ENCODE measurements around the gene MEIS3. TPM values are rescaled to one million over a fixed set of nuclear protein-coding genes. Genes with fewer than 3 reads are reported as not detected.

The MEIS3 gene
- total RNA-seq, 1 experiment from 2014 or later, result 9.6 TPM

- Histone ChIP-seq H3K4me1 (ENCODE audit: insufficient read depth, low read length, poor library complexity, severe bottlenecking) (peaks cover 17% of the 10 kb centered on the region), H3K36me3 (ENCODE audit: insufficient read depth, low read length, poor library complexity, severe bottlenecking) (no peaks in the 10 kb centered on the region), H3K9me3 (ENCODE audit: low read depth, low read length, poor library complexity, severe bottlenecking) (no peaks in the 10 kb centered on the region), H3K4me3 (ENCODE audit: low read depth, low read length, poor library complexity, severe bottlenecking) (peak overlapping the region; percentile 36), H3K27me3 (replicated peaks; ENCODE audit: insufficient read depth, low read depth, low read length, poor library complexity) (peaks cover 4% of the 10 kb centered on the region), H3K27ac (ENCODE audit: low read depth, low read length, poor library complexity, severe bottlenecking) (peak overlapping the region; percentile 82)
- no peak for TF ChIP-seq CTCF (conservative IDR thresholded peaks at IDR 0.05; ENCODE audit: low read depth, low read length)
- BruUV-seq (replicated peaks), result no TSS peak
- POLR2A ChIA-PET (ENCODE audit: low non-redundant PET), result interaction anchor here (0.5 to 0.8 kb wide), 3 partner anchors 153 to 231 kb away, joined by 3 to 6 read pairs (median 5); no protein-coding TSS in a partner anchor
- CTCF ChIA-PET, result interaction anchor here (0.7 to 1.9 kb wide), 11 partner anchors 8 to 285 kb away, joined by 3 to 16 read pairs (median 5); partner anchors contain the start of genes DHX34, EHD2 and KPTN
- DNase-seq (ENCODE audit: low spot score), result peak; percentile 100
- intact Hi-C loops (cut with micrococcal nuclease; ENCODE audit: unreplicated experiment), result loop anchor here (5.0 kb wide), 1 partner anchor 54 kb away; the partner anchor contains the start of gene KPTN
Observed at GRCh38 chr19:47428177-47428894, 9.0 kb upstream of the MEIS3 start.

GRCh38 chr19:47427241-47428176 lies 8.2 kb upstream of the MEIS3 start:
- Histone ChIP-seq H3K36me3 (ENCODE audit: insufficient read depth, low read length, poor library complexity, severe bottlenecking) (no peaks in the 10 kb centered on the region), H3K27me3 (replicated peaks; ENCODE audit: insufficient read depth, low read depth, low read length, poor library complexity) (peaks cover 12% of the 10 kb centered on the region), H3K4me3 (ENCODE audit: low read depth, low read length, poor library complexity, severe bottlenecking) (peak overlapping the region; percentile 34), H3K9me3 (ENCODE audit: low read depth, low read length, poor library complexity, severe bottlenecking) (no peaks in the 10 kb centered on the region), H3K4me1 (ENCODE audit: insufficient read depth, low read length, poor library complexity, severe bottlenecking) (peaks cover 17% of the 10 kb centered on the region), H3K27ac (ENCODE audit: low read depth, low read length, poor library complexity, severe bottlenecking) (peak overlapping the region; percentile 82)
- no TSS peak for BruUV-seq (replicated peaks)
- peak; percentile 93 for TF ChIP-seq CTCF (conservative IDR thresholded peaks at IDR 0.05; ENCODE audit: low read depth, low read length)
- no peak for TF ChIP-seq EZH2 (IDR thresholded peaks at IDR 0.05; ENCODE audit: borderline replicate concordance, low read depth, low read length, poor library complexity, severe bottlenecking)
- CTCF ChIA-PET, result interaction anchor here (0.7 to 1.9 kb wide), 12 partner anchors 9 to 285 kb away, joined by 3 to 16 read pairs (median 4); partner anchors contain the start of genes DHX34, EHD2 and KPTN
- DNase-seq (ENCODE audit: low spot score), result peak; percentile 81
- intact Hi-C loops (cut with micrococcal nuclease; ENCODE audit: unreplicated experiment), result loop anchor here (1.0 to 5.0 kb wide), 2 partner anchors 55 to 131 kb away; partner anchors contain the start of gene KPTN
- POLR2A ChIA-PET (ENCODE audit: low non-redundant PET), result interaction anchor here (0.8 kb wide), 1 partner anchor 152 kb away, joined by 5 read pairs; no protein-coding TSS in a partner anchor

- Histone ChIP-seq H3K4me1 (ENCODE audit: insufficient read depth, low read length, poor library complexity, severe bottlenecking) (peaks cover 37% of the 10 kb centered on the region), H3K27ac (ENCODE audit: low read depth, low read length, poor library complexity, severe bottlenecking) (no peak overlapping the region), H3K36me3 (ENCODE audit: insufficient read depth, low read length, poor library complexity, severe bottlenecking) (no peaks in the 10 kb centered on the region), H3K9me3 (ENCODE audit: low read depth, low read length, poor library complexity, severe bottlenecking) (no peaks in the 10 kb centered on the region), H3K4me3 (ENCODE audit: low read depth, low read length, poor library complexity, severe bottlenecking) (no peak overlapping the region), H3K27me3 (replicated peaks; ENCODE audit: insufficient read depth, low read depth, low read length, poor library complexity) (peaks cover 25% of the 10 kb centered on the region)
- TF ChIP-seq EZH2 (IDR thresholded peaks at IDR 0.05; ENCODE audit: borderline replicate concordance, low read depth, low read length, poor library complexity, severe bottlenecking) (no peak), CTCF (conservative IDR thresholded peaks at IDR 0.05; ENCODE audit: low read depth, low read length) (no peak)
- no TSS peak for BruUV-seq (replicated peaks)
- CTCF ChIA-PET, result no interaction called here
- intact Hi-C loops (cut with micrococcal nuclease; ENCODE audit: unreplicated experiment), result no loop called here
- no peak for DNase-seq (ENCODE audit: low spot score)
- POLR2A ChIA-PET (ENCODE audit: low non-redundant PET), result no interaction called here
Observed at GRCh38 chr19:47423203-47423882, 4.0 kb upstream of the MEIS3 start.

All from A673 (cell line).